Smooth muscle cell (in vitro differentiated cells): ENCODE measurements around the gene ANKRD9. TPM values are rescaled to one million over a fixed set of nuclear protein-coding genes. Genes with fewer than 3 reads are reported as not detected.

Experiments
- DNase-seq: peaks from one replicate; lab custom pipeline; 2025; ENCODE audit not compliant: unreplicated experiment; lab: John Stamatoyannopoulos, UW
- H2AFZ ChIP-seq: fragments of 200-600 bp; sonication (generic); 2 replicates; pipeline ENCODE4 v1.6.0; 2016; ENCODE audit warnings: antibody characterized with exemption, low read depth, mild to moderate bottlenecking
- H3F3A ChIP-seq: fragments of 200-600 bp; sonication (generic); 2 replicates; pipeline ENCODE4 v1.6.0; 2017; ENCODE audit warnings: antibody characterized with exemption, low read depth
- H3K27ac ChIP-seq: fragments of 200-600 bp; sonication (generic); 2 replicates; pipeline ENCODE4 v1.5.1; 2016; ENCODE audit warnings: low read depth, mild to moderate bottlenecking
- H3K27me3 ChIP-seq: fragments of 200-600 bp; sonication (generic); 2 replicates; pipeline ENCODE4 v1.6.1; 2016; ENCODE audit warnings: low read depth, mild to moderate bottlenecking
- H3K36me3 ChIP-seq: fragments of 200-600 bp; sonication (generic); 2 replicates; pipeline ENCODE4 v1.5.1; 2016; ENCODE audit warnings: low read depth
- H3K4me1 ChIP-seq: fragments of 200-600 bp; sonication (generic); 2 replicates; pipeline ENCODE4 v1.5.1; 2016; ENCODE audit warnings: low read depth
- H3K4me2 ChIP-seq: fragments of 200-600 bp; sonication (generic); 2 replicates; pipeline ENCODE4 v1.6.0; 2016; ENCODE audit warnings: mild to moderate bottlenecking
- H3K4me3 ChIP-seq: fragments of 200-600 bp; sonication (generic); 2 replicates; pipeline ENCODE4 v1.5.1; 2016; ENCODE audit warnings: mild to moderate bottlenecking
- H3K79me2 ChIP-seq: fragments of 200-600 bp; sonication (generic); 2 replicates; pipeline ENCODE4 v1.6.0; 2016; ENCODE audit warnings: low read depth, mild to moderate bottlenecking
- H3K9ac ChIP-seq: fragments of 200-600 bp; sonication (generic); 2 replicates; pipeline ENCODE4 v1.6.0; 2016; ENCODE audit warnings: low read depth
- H3K9me3 ChIP-seq: fragments of 200-600 bp; sonication (generic); replicated peaks from 2 replicates; pipeline ENCODE4 v1.5.1; 2016; ENCODE audit warnings: low read depth
- H4K20me1 ChIP-seq: fragments of 200-600 bp; sonication (generic); 2 replicates; pipeline ENCODE4 v1.6.0; 2016; ENCODE audit warnings: low read depth
- CTCF ChIP-seq: fragments of 200-600 bp; sonication (generic); IDR thresholded peaks from 2 replicates; pipeline ENCODE4 v1.5.1; 2017; ENCODE audit warnings: borderline replicate concordance, mild to moderate bottlenecking, antibody characterized with exemption; ENCODE audit not compliant: insufficient read depth, poor library complexity, severe bottlenecking
- WGBS: methylation state at CpG from one replicate; pipeline ENCODE4 v1.1.7; 2016; ENCODE audit warnings: low lambda C conversion rate; 5-methylcytosine and 5-hydroxymethylcytosine counted together
- polyA plus RNA-seq: library from polyadenylated mRNA; unstranded; fragments of >200 nt; fragmentation: Nextera tagmentation; extraction: Ambion mirVana; gene quantifications from 2 replicates; pipeline ENCODE4 v1.2.1, GENCODE V29; 2016
- total RNA-seq: library from RNA; depleted of rRNA; stranded (reverse); fragments of >200 nt; gene quantifications from 2 replicates; pipeline ENCODE4 v1.2.3, GENCODE V29; 2014

The ANKRD9 gene
- total and polyA plus RNA-seq, 2 experiments from 2014 or later, result 17.2 to 38.9 TPM

- WGBS, result 90% methylated on average over 8 of the region's 8 CpGs
- Histone ChIP-seq H3F3A (no peaks in the 10 kb centered on the region), H2AFZ (no peak overlapping the region), H3K4me1 (no peaks in the 10 kb centered on the region), H3K27me3 (no peaks in the 10 kb centered on the region), H3K27ac (no peak overlapping the region), H3K9me3 (no peaks in the 10 kb centered on the region), H3K4me2 (no peak overlapping the region), H3K36me3 (no peaks in the 10 kb centered on the region), H4K20me1 (no peaks in the 10 kb centered on the region), H3K9ac (no peak overlapping the region), H3K79me2 (no peaks in the 10 kb centered on the region), H3K4me3 (no peak overlapping the region)
- no peak for DNase-seq
- no peak for TF ChIP-seq CTCF
Measured at GRCh38 chr14:102481791-102482238, 27.8 kb downstream of the ANKRD9 start.

- no peak overlapping the region for H3K27ac ChIP-seq
Measured at GRCh38 chr14:102481371-102481770, 28.2 kb downstream of the ANKRD9 start.

GRCh38 chr14:102479777-102480176 lies 29.8 kb downstream of the ANKRD9 start:
- DNase-seq, result no peak
- Histone ChIP-seq H3K4me3 (no peak overlapping the region), H3K79me2 (no peaks in the 10 kb centered on the region), H3K9ac (no peak overlapping the region), H3K9me3 (no peaks in the 10 kb centered on the region), H3F3A (no peaks in the 10 kb centered on the region), H3K27ac (no peak overlapping the region), H3K27me3 (no peaks in the 10 kb centered on the region), H3K4me2 (no peak overlapping the region), H3K36me3 (no peaks in the 10 kb centered on the region), H3K4me1 (no peaks in the 10 kb centered on the region), H2AFZ (no peak overlapping the region), H4K20me1 (no peaks in the 10 kb centered on the region)
- WGBS, result 96% methylated on average over 7 of the region's 7 CpGs
- TF ChIP-seq CTCF, result no peak

More at GRCh38 chr14:102481371-102481770, 28.2 kb downstream of the ANKRD9 start:
- Histone ChIP-seq H3K79me2 (no peaks in the 10 kb centered on the region), H3K4me2 (no peak overlapping the region), H3K9me3 (no peaks in the 10 kb centered on the region), H3K9ac (no peak overlapping the region), H3K4me3 (no peak overlapping the region), H3F3A (no peaks in the 10 kb centered on the region), H4K20me1 (no peaks in the 10 kb centered on the region), H2AFZ (no peak overlapping the region), H3K4me1 (no peaks in the 10 kb centered on the region), H3K36me3 (no peaks in the 10 kb centered on the region), H3K27me3 (no peaks in the 10 kb centered on the region)
- TF ChIP-seq CTCF, result no peak
- DNase-seq, result no peak
- WGBS, result 94% methylated on average over 4 of the region's 4 CpGs

GRCh38 chr14:102479107-102479506 lies 30.5 kb downstream of the ANKRD9 start:
- no peaks in the 10 kb centered on the region for H3F3A ChIP-seq
- H3K27ac ChIP-seq, result no peak overlapping the region
- H3K4me3 ChIP-seq, result no peak overlapping the region
- H3K9me3 ChIP-seq, result no peaks in the 10 kb centered on the region
- H2AFZ ChIP-seq, result no peak overlapping the region
- no peaks in the 10 kb centered on the region for H3K27me3 ChIP-seq
- DNase-seq, result no peak
- WGBS, result 98% methylated on average over 2 of the region's 2 CpGs
- H3K9ac ChIP-seq, result no peak overlapping the region
- no peak for TF ChIP-seq CTCF
- no peaks in the 10 kb centered on the region for H3K36me3 ChIP-seq
- H3K4me1 ChIP-seq, result no peaks in the 10 kb centered on the region
- no peak overlapping the region for H3K4me2 ChIP-seq
- no peaks in the 10 kb centered on the region for H4K20me1 ChIP-seq
- H3K79me2 ChIP-seq, result no peaks in the 10 kb centered on the region
